AG04449 (cell line): ENCODE measurements around the gene GUCY2C.

Experiments
- CTCF ChIA-PET: fragments of 350-600 bp; formaldehyde crosslinking; extraction: SDS; loops from one replicate; lab custom pipeline; 2021; ENCODE audit warnings: antibody characterized with exemption; lab: Yijun Ruan, JAX
- POLR2A ChIA-PET: fragments of 400-600, 350-600 bp; formaldehyde crosslinking; extraction: SDS; loops from one replicate; lab custom pipeline; 2020; ENCODE audit warnings: antibody characterized with exemption, inconsistent platforms; lab: Yijun Ruan, JAX
- DNase-seq: peaks from one replicate; pipeline ENCODE4 v3.0.0-alpha.2; 2010; ENCODE audit warnings: low read depth, low spot score
- H3K4me3 ChIP-seq: 2 replicates; pipeline ENCODE4 v1.5.1; 2011; ENCODE audit warnings: low read depth, mild to moderate bottlenecking, control low read depth, low read length
- CTCF ChIP-seq: IDR thresholded peaks from one replicate; pipeline ENCODE4 v1.5.1; 2011; ENCODE audit warnings: mild to moderate bottlenecking, moderate library complexity, low read length, control low read depth, inconsistent platforms; ENCODE audit not compliant: insufficient read depth; ENCODE audit errors: missing control alignments

The GUCY2C gene

GRCh38 chr12:14564336-14564959 is 132.0 kb downstream of the GUCY2C start:
- POLR2A ChIA-PET, result no interaction called here
- no peak overlapping the region for H3K4me3 ChIP-seq
- DNase-seq, result no peak
- CTCF ChIA-PET, result no interaction called here
- no peak for TF ChIP-seq CTCF

GRCh38 chr12:14563046-14563445 is 133.4 kb downstream of the GUCY2C start:
- no peak for TF ChIP-seq CTCF
- CTCF ChIA-PET, result no interaction called here
- DNase-seq, result no peak
- POLR2A ChIA-PET, result no interaction called here
- H3K4me3 ChIP-seq, result no peak overlapping the region
